Activated CD4-positive, alpha-beta T cell treated with anti-CD3 and anti-CD28 coated beads for 48 hours (primary cell): ENCODE data around the gene GTSE1.

Experiments
- DNase-seq: peaks from one replicate; pipeline ENCODE4 v3.0.0-alpha.2; 2020

GTSE1 gene

DNA sequence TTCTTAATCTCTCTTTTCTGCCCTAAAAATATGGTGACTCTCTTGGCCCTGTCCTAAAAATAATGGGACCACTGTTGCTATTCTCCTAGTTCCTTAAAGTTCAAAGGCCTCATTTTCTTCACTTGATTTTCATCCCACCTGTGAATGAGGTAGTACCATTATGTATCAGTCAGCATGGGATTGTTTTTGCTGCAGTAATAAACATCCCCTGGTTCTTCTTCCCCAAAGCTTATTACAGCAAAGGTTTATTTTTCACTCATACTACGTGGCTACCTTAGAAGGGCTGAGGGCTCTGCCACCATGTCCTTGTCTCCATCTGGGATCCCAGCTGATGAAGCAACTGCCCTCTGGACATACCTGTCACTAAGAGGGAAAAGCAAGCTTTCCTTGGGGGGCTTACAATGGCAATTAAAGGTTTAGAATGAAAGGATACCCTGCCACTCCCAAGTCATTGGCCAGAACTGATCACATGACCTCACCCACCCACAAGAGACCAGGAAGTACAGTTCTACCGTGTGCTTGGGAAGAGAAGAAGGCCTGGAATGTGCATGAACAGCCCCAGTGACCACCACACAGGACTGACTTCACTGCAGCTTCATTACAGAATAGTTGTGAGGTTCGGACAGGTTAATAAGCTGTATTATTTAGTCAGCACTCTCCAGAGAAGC lies 21.1 kb upstream of the GTSE1 start:
- no peak for DNase-seq

DNA sequence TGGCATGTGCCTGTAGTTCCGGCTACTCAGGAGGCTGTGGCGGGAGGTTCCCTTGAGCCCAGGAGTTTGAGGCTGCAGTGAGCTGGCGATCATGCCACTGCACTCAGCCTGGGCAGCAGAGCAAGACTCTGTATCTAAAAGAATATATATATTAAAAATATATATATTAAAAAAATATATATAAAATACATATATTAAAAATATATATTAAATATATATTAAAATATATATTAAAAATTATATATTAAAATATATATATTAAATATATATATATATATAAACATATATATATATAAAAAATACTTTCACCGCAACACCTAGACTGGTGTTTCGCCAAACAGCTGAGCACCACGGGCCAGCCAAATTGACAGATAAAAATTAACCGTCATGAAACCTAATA lies 20.1 kb upstream of the GTSE1 start:
- DNase-seq = no peak

GRCh38 chr22:46278656-46279645 lies 17.7 kb upstream of the GTSE1 start:
- no peak for DNase-seq

GRCh38 chr22:46280063-46280817 lies 16.4 kb upstream of the GTSE1 start:
- DNase-seq = no peak

DNA sequence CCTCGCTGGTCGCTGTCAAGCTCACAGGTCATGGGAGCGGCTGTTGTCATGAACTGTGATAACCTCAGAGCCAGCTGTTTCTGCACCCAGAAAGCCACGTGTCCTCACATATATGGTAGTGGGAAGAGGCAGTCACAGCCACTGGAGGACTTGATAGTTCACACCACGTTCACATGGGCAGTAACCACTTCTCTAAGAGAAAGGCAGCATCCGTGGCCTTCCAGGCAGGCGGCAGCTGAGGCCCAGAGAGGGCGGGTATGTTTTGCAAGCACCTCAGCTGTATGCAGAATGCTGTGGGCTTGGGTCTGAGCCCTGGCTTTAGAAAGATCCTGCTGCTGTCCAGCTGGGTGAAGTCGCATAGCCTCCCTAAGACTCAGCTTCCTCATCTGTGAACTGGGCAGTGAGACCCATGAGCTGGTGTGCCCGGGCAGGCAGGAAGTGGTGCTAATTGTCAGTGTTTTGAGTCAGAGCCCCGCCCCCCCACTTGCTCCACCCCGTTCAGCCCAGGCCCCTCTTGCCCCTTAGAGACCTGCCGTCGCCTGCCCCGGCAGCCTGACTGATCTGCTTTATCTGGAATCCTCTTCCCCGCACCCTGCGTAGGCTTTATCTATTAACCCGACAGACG lies 15.6 kb upstream of the GTSE1 start:
- DNase-seq = no peak

GRCh38 chr22:46281866-46282678 lies 14.6 kb upstream of the GTSE1 start:
- DNase-seq = no peak

DNA sequence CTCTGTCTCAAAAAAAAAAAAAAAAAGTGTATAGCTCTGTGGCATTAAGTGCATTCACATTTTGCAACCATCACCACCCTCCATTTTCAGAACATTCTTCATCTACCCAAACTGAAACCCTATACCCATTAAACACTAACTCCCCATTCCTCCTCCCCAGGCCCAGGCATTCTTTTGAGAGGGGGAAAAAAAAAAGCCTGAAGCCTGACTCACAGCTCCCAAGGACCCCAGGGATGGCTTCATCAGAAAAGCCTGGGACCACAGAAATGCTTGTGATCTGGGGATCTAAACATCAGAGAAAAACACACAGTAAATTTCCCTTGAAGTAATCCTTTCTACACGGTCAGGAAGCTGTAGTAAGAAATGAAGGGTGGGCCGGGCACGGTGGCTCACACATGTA lies 10.7 kb upstream of the GTSE1 start:
- no peak for DNase-seq

DNA sequence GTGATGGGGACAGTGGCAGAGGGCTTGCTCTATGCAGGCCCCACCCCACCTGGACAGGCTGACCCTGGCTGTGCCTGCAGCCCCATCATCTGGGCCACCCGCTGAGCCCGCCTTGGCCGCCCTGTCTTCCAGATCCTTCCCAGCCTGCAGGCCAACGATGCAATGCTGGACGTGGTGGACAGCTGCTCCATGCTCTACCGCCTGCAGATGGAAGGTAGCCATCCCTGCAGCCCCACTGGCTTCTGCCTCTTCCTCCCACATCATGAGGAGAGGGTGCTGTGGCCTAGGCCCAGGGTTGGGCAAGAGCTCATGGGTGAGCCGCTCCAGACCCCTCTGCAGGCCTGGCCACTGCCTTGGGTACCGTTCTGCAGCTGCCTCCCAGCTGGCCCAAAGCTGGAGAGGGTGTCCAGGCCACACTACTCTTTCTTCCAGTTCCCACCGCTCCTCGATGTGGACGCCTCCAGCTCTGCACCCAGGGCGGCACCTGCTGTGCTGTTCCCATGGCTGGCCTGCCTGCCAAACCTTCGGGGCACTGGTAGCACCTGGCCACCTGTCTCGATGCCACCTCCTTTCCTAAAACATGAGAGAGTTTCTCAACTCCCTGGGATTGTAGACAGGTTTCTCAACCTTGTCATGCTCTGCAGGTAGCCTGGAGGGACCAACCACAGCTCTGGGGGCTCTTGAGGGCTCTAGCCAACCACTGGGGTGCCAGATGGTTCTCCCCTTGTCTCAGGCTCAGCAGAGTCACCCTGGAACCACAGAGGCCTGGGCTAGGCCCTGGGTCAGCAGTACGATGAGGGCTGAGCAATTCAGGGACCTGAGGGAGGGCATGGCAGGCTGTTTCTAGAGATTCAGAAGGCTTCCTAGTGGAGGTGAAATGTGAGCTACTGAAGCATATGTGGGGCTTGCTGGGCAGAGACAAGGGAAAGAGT lies 9.5 kb upstream of the GTSE1 start:
- DNase-seq = no peak

DNA sequence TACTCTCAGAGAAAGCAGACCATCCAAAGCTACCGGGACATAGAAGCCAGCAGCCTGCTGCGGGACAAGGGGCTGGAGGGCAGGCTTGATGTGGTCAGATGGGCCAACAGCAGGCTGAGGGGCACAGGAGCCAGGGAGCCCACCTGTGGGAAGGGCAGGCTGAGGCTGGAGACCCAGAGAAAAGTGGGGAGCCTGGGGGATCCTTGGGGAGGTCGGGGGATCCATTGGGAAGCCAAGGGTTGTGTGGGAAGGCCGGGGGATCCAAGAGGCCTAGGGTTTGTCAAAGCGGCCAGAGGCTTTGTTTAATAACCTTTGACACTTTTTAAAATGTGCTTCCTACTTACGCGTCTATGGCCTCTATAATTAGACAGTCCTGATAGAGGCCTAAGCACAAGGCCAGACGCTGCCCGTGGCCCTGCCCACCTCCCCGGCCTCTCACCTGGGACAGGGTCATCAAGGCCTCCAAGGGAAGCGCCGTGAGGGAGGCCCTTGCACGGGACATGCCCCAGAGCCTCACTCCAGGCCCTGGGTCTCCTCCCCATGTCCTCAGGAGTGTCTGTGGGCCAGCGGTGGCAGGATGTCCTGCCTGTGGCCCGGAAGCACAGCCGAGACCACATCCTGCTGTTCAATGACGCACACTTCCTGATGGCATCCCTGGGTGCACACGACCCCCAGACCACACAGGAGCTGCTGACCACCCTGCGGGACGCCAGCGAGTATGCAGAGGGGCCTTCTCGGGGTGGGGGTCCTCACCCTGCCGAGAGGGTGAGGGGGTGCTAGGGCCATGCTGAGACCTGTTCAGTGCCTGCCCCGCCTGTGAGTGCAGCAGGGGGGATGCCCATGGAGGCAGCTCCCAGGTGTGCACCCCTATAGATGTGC lies 8.6 kb upstream of the GTSE1 start:
- peak; percentile 12 for DNase-seq

GRCh38 chr22:46288846-46289243 lies 7.8 kb upstream of the GTSE1 start:
- no peak for DNase-seq

GRCh38 chr22:46289244-46289891 lies 7.3 kb upstream of the GTSE1 start:
- no peak for DNase-seq

GRCh38 chr22:46290121-46290842 lies 6.4 kb upstream of the GTSE1 start:
- no peak for DNase-seq

GRCh38 chr22:46290843-46291785 lies 5.6 kb upstream of the GTSE1 start:
- no peak for DNase-seq

DNA sequence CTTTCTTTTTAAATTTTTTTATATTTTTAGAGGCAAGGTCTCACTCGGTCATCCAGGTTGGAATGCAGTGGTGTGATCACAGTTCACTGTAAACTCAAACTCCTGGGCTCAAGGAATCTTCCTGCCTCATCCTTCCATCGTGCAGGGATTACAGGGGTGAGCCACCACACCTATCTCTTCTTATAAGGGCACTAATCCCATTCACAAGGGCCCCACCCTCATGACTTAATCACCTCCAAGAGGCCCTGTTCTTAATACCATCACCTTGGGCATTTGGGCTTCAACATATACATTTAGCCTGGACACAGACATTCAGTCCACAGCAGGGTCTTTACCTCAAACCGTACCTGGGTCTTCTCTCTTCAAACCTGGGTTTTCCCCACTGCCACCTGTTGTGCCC lies 4.5 kb upstream of the GTSE1 start:
- no peak for DNase-seq

- no peak for DNase-seq
Measured at GRCh38 chr22:46292732-46293131, 3.9 kb upstream of the GTSE1 start.

GRCh38 chr22:46293577-46294260 lies 3.0 kb upstream of the GTSE1 start:
- peak; percentile 40 for DNase-seq

DNA sequence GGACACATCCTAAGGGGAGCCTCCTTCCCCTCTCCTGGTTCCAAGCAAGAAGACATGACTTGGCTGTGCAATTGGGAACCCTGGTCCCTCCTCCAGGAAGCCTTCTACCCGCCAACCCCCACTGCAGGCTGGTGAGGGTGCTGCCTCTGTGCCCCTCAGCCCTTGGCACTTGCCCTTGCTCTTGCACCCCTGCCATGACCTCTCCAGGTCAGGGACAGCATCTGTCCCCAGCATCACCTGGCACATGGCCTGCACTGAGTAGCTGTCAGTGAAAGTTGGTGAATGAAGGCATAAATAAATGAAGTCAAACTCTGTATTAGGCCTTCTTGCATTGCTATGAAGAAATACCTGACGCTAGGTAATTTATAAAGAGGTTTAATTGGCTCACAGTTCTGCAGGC lies 1.9 kb upstream of the GTSE1 start:
- DNase-seq = no peak
